GM21515 (cell line): ENCODE results near the gene RAB40A.
"Not testable (repeated sequence)": the region's sequence is repeated elsewhere in the genome, so short reads cannot be mapped to it uniquely, and the experiment has no call there.

Experiments
- ATAC-seq: cut with Tn5 transposase; IDR thresholded peaks from one replicate; pipeline ENCODE4 v1.9.1; 2021; ENCODE audit not compliant: unreplicated experiment

The RAB40A gene

DNA sequence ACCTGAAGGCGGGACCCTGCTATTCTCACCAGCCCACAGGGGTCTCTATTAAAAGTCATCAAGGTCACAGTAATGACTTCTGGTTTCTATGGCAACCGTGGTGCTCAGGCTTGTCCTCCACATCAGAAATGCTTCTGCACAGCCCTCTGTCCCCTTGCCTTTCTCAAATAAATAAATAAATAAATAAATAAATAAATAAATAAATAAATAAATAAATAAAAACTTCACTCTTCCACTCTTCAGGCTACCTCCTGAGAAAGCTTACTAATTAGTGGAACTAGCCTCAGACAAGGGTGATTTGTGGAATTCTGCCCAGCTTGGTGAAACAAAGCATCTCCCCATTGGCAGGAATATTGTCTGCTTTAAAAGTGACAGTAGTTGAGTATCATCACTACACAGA is 5.5 kb upstream of the RAB40A start:
- no peak for ATAC-seq

DNA sequence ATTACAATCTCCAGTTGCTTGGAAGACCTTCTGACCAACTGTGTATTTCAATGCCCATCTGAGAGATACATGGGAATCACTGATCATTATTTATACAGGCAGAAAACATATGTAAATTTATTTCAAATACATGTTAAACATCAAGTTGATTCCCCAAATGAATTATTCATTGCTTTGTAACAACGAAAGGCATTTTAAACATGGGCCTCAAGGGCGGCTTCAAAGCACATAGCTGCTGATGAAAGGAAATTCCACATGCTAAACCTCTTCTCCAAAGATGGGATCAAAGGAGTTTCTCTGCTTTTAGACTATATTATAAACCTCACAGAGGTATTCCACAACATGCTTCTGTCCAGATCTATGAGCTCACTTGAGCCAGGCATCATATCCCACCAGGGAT is 4.3 kb upstream of the RAB40A start:
- ATAC-seq: no peak

DNA sequence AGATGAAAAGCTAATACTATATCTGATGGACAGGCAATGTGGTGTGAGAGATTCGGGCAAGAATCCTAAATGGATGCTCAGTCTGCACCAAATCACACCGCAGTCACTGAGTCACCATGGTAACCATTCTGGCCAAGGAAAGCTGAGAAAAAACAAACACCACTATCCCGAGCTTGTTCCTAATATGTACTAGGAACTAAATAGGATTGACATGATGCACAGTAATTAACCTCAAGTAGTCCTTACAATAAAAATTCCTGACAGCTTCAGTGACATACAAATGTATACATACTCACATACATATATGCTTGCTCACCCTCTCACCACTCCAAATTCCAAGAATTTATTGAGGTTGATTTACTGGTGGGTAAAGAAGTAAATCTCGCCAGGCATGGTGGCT is 1.1 kb upstream of the RAB40A start:
- ATAC-seq: no peak

DNA sequence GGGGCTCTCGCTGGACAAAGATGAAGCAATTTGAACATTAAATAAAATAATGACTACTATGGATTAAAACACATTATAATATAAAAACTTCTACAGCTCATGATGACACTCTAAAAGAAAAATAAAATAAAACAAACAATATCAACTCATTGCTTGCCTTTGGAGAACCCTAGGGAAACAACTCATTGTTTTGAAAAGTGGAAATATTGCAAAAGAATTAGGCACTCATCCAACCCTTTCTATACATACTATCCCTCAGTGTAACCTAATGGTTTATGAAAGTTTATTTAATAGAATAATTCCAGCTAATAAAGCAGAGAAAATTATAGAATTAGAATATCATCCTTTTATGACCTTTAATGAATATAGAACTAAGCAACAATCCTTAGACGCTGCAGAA is 718 bp downstream of the RAB40A start:
- no peak for ATAC-seq

DNA sequence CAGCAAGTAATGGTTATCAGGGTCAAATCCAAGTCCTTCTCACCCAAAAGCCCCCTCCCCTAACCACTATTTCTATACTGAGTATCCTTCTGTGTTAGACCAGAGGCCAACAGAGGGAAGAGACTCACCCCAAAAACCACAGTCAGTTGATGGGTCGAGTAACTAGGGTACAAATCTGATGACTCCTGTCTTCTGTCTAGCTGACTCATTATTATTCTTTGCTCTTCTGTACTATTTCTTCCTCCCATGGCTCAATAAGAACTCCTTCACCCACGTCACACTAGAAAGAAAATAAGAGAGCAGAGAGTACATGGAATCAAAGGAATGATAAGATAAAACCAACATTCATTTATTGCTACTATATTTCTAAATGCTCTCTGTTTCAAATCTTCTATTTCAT is 2.0 kb downstream of the RAB40A start:
- no peak for ATAC-seq

DNA sequence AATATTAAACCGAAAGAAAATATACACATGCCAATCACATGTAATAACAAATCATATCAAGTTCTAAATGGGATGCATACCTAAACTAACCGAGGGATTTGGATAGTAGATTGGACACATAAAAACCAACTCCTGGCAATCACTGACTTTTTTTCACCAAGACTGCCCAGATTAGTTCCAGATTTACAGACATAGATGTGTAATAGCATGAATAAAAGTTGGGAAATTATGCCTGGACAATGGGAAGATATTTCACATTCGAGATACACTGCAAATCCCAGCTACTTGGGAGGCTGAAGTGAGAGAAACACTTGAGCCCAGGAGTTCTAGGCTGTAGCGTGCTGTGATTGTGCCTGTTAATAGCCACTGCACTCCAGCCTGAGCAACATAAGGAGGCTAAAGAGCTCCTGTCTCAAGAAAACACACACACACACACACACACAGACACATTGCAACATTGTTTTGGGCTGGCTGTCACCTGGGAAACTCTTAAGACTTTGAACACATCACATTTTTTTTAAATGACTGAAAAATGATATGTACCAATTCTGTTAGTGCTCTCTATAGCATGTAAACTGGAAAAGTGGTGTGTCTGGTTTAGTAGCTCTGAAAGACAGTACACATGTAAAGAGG is 5.7 kb downstream of the RAB40A start:
- ATAC-seq: no peak

DNA sequence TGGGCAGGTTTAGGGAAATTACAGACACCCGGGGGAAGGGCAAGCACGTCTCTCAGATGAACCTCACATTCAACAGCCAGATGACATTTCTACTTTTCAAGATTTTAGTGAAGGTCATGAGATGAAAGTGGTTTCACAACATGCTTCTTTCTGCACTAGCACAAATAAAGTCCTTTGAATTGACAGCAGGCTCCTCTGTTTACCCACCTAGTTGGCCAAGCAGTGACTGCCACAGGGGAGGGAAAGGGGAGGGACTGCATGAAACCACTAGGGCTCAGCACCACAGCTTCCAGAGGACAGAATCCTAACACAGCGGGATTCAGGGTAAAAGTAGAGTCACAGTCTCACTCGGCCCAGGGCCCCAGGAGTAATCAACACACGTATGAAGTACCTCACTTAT is 6.2 kb downstream of the RAB40A start:
- ATAC-seq: no peak

DNA sequence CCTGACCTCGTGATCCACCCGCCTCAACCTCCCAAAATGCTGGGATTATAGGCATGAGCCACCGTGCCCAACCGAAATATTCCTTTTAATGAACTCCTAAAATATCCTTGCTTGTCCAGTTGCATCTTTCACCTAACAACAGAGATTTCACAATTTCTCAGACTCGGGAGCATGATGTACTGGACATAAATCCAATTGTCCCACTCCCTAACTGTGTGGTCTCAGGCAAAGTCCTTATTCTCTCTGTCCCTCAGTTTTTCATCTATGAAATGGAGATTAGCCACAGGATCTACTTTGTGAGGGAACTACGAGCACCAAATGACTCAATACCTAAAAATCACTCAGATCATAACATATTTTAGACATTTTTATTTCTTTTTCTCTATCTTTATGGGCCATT is 9.3 kb downstream of the RAB40A start:
- no peak for ATAC-seq

DNA sequence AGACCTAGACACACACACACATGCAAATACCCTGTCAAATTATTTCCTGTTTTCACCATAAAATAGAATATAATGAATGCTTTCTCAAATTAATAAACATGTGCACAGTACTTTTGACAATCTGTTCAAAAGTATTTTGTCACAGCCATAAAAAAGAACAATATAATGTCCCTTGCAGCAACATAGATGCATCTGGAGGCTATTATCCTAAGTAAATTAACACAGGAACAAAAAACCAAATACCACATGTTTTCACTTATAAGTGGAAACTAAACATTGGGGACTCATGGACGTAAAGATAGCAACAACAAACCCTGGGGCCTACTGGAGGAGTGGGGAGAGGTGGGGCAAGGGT is 15.5 kb downstream of the RAB40A start:
- ATAC-seq: no peak

DNA sequence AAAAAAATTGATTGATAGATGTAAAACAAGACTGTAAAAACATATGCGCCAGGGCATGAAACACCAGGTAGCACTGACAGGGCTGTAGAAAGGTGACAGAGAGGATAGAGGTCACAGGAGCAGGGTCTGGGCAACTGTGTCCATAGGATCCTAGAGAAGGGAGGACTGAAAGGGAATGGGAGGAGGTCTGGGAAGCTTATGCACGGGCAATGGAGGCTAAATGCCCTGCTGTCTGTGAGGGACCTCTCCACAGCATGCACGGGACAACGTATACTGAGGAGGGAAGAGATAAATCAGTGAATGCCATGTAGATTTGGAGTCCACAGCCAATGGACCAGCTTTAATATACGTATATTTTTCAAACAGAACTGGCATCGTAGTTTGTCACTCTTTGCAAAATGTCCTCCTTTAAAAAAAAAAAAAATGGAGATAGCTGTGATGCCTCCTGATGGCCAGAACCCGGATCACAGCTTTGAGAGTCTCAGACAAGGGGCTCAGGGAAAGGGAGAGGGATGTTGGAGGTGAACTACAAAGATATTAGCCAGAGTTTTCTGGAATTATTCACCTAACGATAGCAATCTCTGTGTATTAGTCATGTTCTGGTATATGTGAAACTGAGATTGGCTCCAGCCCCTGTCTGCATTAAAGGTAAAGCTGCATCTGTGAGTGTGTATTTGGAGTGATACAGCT is 16.0 kb downstream of the RAB40A start:
- no peak for ATAC-seq

DNA sequence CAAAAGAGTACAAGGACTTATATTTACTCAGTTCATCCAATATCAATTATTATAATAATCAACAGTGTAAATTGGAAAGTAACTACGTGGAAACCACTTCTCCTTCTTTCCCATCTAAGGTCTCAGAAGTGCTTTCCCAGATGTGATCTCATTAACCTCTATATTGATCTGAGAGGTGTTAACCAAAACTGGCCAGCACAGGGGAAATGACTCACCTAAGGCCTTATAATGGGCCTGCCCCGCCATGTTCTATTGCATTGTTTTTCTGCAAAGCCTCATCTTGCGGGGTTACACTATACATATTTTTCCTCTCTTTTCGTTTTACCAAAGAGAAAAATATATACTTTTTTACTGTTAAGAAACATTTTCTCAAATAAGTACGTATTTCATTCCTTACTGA is 20.5 kb downstream of the RAB40A start:
- ATAC-seq: no peak

DNA sequence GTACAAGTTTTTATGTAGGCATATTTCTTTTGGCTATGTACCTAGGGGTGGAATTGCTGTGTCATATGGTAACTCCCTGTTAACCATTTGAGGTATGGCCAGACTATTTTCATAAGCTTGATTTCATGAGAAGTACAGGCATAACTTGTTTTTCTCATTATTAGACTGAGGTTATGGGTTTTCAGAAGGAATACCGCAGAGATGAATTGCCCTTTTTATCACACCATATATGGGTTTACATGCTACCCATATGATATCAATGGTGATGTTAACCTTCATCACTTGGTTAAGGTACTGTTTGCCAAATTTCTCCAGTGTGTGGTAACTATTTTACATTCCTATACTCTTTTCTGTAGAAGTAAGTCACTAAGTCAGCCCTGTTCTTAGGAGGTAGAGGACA is 23.5 kb downstream of the RAB40A start:
- ATAC-seq: no peak

DNA sequence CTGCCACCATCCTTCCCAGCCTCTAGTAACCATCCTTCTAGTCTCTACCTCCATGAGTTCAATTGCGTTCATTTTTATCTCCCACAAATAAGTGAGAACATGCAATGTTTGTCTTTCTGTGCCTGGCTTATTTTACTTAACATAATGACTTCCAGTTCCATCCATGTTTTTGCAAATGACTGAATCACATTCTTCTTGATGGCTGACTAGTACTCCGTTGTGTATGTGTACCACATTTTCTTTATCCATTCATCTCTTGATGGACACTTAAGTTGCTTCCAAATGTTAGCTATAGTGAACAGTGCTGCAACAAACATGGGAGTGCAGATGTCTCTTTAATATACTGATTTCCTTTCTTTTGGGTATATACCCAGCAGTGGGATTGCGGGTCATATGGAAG is 25.7 kb downstream of the RAB40A start:
- not testable (repeated sequence) for ATAC-seq

DNA sequence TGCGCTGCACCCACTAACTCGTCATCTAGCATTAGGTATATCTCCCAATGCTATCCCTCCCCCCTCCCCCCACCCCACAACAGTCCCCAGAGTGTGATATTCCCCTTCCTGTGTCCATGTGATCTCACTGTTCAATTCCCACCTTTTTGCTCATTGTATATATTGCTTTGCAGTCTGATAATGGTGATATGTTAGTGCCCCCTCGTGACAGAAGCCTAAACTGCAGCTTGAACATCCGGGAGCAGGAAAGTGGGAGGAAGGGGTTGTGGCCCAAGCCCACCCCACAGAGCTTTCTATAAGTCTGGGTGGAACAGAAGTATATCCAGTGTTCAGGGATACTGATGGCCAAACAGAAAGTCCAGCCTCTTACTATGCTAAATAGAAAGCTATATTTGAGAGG is 29.6 kb downstream of the RAB40A start:
- not testable (repeated sequence) for ATAC-seq

DNA sequence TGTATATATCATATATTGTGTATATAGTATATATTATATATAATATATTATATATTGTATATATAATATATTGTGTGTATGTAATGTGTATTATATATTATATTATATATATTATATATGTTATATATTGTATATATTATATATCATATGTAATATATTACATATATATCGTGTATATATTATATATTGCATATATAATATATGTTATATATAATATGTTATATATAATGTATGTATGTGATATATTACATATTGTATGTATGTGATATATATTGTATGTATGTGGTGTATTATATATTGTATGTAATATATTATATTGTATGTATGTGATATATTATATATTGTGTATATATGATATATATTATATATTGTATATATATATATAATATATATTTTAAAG is 30.5 kb downstream of the RAB40A start:
- no peak for ATAC-seq

DNA sequence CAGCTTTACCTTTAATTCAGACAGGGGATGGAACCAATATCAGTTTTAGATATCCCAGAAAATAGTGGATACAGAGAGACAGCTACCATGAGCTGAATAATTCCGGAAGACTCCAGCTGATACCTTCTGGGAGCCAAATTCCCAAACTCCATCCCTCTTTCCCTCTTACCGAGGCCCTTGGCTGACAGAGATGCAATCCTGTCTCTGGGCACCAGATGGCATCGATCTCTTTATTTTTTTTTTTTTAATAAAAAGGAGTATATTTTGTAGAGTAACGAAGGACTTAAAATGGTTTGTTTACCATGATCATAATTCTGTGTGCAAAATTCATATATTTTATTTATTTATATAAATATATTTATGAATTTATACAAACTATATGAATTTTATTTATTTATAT is 31.0 kb downstream of the RAB40A start:
- ATAC-seq: no peak

DNA sequence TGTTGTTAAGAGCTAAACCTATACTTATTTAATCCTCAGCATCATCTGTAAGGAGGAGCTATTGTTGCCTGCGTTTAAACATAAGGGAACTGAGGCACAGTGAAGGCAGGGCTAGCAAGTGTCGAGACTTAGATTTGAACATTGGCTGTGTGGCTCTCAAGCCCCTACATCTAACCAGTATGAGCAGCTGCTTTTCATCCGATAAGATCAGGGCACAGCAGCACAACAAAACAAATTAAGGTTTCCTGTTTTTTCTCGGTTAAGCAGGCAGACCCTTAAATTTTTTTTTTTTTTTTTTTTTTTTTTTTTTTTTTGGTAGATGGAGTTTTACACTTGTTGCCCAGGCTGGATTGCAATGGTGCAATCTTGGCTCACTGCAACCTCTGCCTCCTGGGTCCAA is 35.6 kb downstream of the RAB40A start:
- ATAC-seq: no peak

DNA sequence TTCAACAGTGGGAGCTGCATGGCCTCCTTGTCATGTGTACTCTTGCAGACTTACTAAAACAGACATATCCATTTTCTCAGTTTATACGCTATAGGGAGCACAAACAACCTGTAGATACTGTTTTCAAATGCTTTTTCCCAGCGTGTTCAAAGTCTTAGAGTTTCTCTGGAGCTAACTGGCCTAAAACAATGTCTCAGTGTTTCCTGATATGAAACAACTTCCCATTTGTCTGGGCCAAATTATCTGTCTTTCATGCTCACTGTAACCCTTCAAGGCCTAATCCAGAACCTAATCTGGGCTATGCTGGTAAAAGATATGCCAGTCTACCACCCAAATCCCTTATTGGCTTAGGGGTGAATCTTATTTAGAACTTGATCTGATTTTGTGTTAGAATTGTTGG is 38.8 kb downstream of the RAB40A start:
- ATAC-seq: no peak

DNA sequence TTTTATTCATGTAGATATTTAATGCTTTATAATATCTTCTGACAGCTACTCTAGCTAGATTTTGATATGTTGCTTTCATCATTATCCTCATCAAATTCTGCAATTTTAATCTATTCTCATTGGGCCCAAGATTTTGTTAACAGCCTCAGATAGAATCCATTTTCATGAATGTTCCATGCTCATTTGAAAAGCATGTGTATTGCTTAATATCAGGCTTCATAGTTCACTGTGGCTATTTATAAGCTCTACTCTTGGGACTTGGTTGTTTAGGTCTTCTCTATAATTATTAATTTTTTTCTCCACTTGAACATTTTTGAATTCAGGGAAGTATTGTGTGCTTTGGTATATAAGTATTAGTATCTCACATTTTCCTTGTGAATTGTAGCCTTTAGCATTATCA is 41.8 kb downstream of the RAB40A start:
- no peak for ATAC-seq

DNA sequence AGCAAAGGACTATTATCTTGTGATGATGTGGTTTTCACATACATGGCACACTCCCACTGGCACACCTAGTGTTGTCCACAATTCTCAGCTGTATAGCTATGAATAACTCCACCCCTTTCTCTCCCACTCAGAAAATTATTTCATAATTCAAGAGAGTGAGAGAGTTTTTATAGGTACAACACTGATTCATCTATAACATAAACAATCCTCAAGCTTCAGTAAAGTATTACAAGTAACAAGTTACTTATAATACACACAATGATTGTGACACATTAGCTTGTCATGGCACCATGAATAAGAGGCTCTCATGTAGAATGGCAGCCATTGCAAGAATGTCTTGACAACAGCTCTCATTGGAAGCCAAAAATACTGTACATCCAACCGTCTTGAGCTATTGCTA is 43.9 kb downstream of the RAB40A start:
- no peak for ATAC-seq

DNA sequence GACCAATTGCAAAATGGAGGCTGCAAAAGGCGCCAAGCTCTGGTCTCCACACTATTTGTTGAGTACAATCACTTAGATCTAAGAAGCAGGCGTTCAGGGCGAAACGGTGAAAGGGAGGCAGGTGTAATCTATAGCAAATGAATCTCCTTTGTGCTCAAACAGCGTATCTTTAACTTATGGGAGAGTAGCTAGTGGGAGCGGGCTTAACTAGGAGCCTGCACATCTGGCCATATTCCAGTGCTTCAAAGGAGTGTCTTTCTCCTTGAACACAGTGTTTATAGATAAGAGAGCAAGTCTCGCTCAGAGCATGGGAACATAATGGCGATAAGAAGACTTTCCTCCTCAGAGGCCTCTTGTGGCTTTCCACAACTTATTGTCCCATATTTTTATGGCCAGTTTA is 49.3 kb downstream of the RAB40A start:
- ATAC-seq: not testable (repeated sequence)

DNA sequence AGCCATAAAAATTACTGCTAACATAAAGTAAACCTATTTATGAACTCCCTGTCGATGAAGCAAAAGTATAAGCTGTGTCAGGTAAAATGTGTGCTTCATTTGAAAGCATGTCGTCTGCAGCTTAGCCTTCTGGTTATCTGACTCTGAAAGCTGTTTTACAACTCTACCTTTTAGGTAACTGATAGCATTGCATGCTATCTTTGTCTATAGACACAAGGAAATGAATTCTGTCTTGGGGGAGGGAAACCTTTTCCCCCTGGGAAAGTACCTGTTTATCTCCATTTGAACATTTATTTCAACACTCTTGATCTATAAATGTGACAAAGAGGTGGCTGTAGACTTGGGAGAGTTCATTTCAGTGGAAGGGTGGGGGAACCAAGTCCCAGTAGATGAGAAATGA is 51.4 kb downstream of the RAB40A start:
- ATAC-seq: no peak

DNA sequence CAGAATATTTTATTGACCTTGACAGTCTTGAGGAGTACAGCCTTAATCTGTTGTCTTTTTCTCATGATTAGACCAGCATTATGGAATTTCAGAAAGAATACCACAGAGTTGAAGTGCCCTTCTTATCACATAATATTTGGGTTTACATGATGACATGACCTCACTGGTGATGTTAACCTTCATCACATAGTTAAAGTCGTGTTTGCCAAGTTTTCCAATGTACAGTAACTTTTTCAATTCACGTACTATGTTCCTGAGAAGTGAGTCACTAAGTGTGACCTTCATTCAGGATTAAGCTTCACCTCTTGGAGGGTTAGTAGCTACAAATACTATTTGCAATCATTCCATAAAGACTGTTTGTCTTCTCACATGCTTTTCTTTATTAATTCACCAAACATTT is 52.1 kb downstream of the RAB40A start:
- ATAC-seq: no peak
